ENCODE measurements around the gene TBC1D3I. TPM values are rescaled to one million over a fixed set of nuclear protein-coding genes. Genes with fewer than 3 reads are reported as not detected.

The TBC1D3I gene
- total and polyA plus RNA-seq, 2 of the 13 experiments (the other 11 are each of a cell fraction or from before 2014, with no cell fraction given), result 0.15 to 0.53 TPM

DNA sequence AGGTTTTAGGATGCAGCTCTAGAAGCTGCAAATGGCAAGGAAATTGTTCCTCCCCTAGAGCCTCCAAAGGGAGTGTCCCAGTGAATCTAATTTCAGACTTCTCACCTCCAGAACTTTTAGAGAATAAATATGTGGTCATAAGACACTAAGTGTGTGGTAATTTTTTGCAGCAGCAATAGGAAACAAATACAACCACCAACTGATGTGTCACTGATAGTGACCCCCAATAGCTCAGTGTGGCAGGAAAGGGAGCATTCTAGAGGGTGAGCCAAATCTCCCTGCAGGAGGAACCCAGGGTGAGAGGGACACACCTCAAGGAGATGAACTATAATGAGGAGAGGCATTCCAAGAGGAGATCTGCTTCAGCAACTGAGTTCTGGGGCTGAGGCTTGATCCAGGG, 49.5 kb downstream of the TBC1D3I start:
- Histone ChIP-seq H3K9me3 (ENCODE audit: low read length) (no peaks in the 10 kb centered on the region), H3K4me2 (ENCODE audit: low read depth, low read length) (no peak overlapping the region), H3K27me3 (ENCODE audit: control insufficient read depth in 1 of 2, insufficient read depth in 2 of 2, low read length in 2 of 2) (peaks cover 2 to 18% of the 10 kb centered on the region in 2 experiments; a peak in 4 of 5 replicates), H3K79me2 (ENCODE audit: insufficient read depth, low read length) (no peaks in the 10 kb centered on the region), H2AFZ (ENCODE audit: low read length) (no peak overlapping the region), H3K4me3 (replicated peaks in 1 of 3; ENCODE audit: insufficient read depth in 1 of 3, low read depth in 2 of 3, low read length in 3 of 3) (no peak overlapping the region), H3K9ac (ENCODE audit: insufficient read depth, low read depth, low read length) (no peak overlapping the region), H3K36me3 (replicated peaks in 1 of 2; ENCODE audit: control insufficient read depth in 1 of 2, insufficient read depth in 2 of 2, low read length in 2 of 2) (no peaks in the 10 kb centered on the region), H3K4me1 (ENCODE audit: insufficient read depth, low read length) (no peaks in the 10 kb centered on the region), H3K27ac (ENCODE audit: extremely low read length, insufficient read depth, low read length) (no peak overlapping the region), H4K20me1 (ENCODE audit: insufficient read depth, low read length) (no peaks in the 10 kb centered on the region)
- no peak for DNase-seq (ENCODE audit: low spot score)
- ATAC-seq, result no peak
- no peak for TF ChIP-seq ZNF446 (CRISPR knock-in tag; IDR thresholded peaks at IDR 0.05)
- no peak for TF ChIP-seq ZNF501 (CRISPR knock-in tag; IDR thresholded peaks at IDR 0.05)
- TF ChIP-seq ESRRA (CRISPR knock-in tag; IDR thresholded peaks at IDR 0.05; ENCODE audit: low read depth), result no peak
- no peak for TF ChIP-seq RORA (CRISPR knock-in tag; IDR thresholded peaks at IDR 0.05)
- no peak for TF ChIP-seq POLR2AphosphoS2 (IDR thresholded peaks at IDR 0.05; ENCODE audit: low read depth, low read length)
- TF ChIP-seq POGZ (CRISPR knock-in tag; IDR thresholded peaks at IDR 0.05), result no peak
- TF ChIP-seq ZNF761 (CRISPR knock-in tag; conservative IDR thresholded peaks at IDR 0.05), result no peak
- TF ChIP-seq NBN (conservative IDR thresholded peaks at IDR 0.05), result no peak
- no peak for TF ChIP-seq ZNF577 (CRISPR knock-in tag; IDR thresholded peaks at IDR 0.05; ENCODE audit: borderline replicate concordance, low read depth)
- ChIA-PET POLR2A (no interaction called here), CTCF (ENCODE audit: low intra/inter-chr PET ratio, low total read pairs) (no interaction called here)
- no peak for FAIRE-seq
- intact Hi-C loops (cut with micrococcal nuclease; ENCODE audit: unreplicated experiment) (no loop called here), in situ Hi-C loops (cut with HindIII; ENCODE audit: extremely low pct_ligation_motif_present, low pct_unique_long_range_greater_than_20kb) (no loop called here)
- no TSS peak for BruUV-seq (replicated peaks)

DNA sequence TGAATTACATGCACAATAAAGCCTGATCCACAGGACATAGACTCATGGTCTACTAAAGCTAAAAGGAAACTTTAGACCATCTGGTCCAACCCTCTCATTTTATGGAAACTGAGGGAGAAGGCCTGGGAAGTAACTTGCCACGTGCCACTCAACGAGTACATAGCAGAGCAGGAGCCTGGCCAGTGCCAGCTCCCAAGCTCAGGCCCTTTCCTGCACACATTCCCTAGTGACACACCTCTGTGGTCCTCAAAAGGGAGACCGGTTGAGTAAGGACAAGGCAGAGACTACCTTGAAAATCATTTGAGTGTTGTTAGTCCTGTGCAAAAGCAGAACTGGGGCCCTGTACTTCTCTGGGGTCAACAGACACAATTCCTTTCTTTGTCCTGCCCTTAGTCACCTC, 50.7 kb downstream of the TBC1D3I start:
- FAIRE-seq (no peak), ATAC-seq (no peak), DNase-seq (ENCODE audit: low spot score) (no peak)
- Histone ChIP-seq H3K4me1 (ENCODE audit: insufficient read depth, low read length) (no peaks in the 10 kb centered on the region), H3K9me3 (ENCODE audit: low read length) (no peaks in the 10 kb centered on the region), H3K27ac (ENCODE audit: extremely low read length, insufficient read depth, low read length) (no peak overlapping the region), H3K4me2 (ENCODE audit: low read depth, low read length) (no peak overlapping the region), H3K4me3 (replicated peaks in 1 of 3; ENCODE audit: insufficient read depth in 1 of 3, low read depth in 2 of 3, low read length in 3 of 3) (no peak overlapping the region), H3K9ac (ENCODE audit: insufficient read depth, low read depth, low read length) (no peak overlapping the region), H3K36me3 (replicated peaks in 1 of 2; ENCODE audit: control insufficient read depth in 1 of 2, insufficient read depth in 2 of 2, low read length in 2 of 2) (no peaks in the 10 kb centered on the region), H3K27me3 (ENCODE audit: control insufficient read depth in 1 of 2, insufficient read depth in 2 of 2, low read length in 2 of 2) (peaks cover 2 to 18% of the 10 kb centered on the region in 2 experiments; a peak in 4 of 5 replicates), H4K20me1 (ENCODE audit: insufficient read depth, low read length) (no peaks in the 10 kb centered on the region), H2AFZ (ENCODE audit: low read length) (no peak overlapping the region), H3K79me2 (ENCODE audit: insufficient read depth, low read length) (no peaks in the 10 kb centered on the region)
- BruUV-seq (replicated peaks), result no TSS peak
- POLR2A ChIA-PET, result no interaction called here
- intact Hi-C loops (cut with micrococcal nuclease; ENCODE audit: unreplicated experiment) (no loop called here), in situ Hi-C loops (cut with HindIII; ENCODE audit: extremely low pct_ligation_motif_present, low pct_unique_long_range_greater_than_20kb) (no loop called here)
- 9% methylated on average over 3 of the region's 3 CpGs for WGBS (ENCODE audit: low lambda C conversion rate)
- CTCF ChIA-PET (ENCODE audit: low intra/inter-chr PET ratio, low total read pairs), result no interaction called here
- TF ChIP-seq, protein P1, sequence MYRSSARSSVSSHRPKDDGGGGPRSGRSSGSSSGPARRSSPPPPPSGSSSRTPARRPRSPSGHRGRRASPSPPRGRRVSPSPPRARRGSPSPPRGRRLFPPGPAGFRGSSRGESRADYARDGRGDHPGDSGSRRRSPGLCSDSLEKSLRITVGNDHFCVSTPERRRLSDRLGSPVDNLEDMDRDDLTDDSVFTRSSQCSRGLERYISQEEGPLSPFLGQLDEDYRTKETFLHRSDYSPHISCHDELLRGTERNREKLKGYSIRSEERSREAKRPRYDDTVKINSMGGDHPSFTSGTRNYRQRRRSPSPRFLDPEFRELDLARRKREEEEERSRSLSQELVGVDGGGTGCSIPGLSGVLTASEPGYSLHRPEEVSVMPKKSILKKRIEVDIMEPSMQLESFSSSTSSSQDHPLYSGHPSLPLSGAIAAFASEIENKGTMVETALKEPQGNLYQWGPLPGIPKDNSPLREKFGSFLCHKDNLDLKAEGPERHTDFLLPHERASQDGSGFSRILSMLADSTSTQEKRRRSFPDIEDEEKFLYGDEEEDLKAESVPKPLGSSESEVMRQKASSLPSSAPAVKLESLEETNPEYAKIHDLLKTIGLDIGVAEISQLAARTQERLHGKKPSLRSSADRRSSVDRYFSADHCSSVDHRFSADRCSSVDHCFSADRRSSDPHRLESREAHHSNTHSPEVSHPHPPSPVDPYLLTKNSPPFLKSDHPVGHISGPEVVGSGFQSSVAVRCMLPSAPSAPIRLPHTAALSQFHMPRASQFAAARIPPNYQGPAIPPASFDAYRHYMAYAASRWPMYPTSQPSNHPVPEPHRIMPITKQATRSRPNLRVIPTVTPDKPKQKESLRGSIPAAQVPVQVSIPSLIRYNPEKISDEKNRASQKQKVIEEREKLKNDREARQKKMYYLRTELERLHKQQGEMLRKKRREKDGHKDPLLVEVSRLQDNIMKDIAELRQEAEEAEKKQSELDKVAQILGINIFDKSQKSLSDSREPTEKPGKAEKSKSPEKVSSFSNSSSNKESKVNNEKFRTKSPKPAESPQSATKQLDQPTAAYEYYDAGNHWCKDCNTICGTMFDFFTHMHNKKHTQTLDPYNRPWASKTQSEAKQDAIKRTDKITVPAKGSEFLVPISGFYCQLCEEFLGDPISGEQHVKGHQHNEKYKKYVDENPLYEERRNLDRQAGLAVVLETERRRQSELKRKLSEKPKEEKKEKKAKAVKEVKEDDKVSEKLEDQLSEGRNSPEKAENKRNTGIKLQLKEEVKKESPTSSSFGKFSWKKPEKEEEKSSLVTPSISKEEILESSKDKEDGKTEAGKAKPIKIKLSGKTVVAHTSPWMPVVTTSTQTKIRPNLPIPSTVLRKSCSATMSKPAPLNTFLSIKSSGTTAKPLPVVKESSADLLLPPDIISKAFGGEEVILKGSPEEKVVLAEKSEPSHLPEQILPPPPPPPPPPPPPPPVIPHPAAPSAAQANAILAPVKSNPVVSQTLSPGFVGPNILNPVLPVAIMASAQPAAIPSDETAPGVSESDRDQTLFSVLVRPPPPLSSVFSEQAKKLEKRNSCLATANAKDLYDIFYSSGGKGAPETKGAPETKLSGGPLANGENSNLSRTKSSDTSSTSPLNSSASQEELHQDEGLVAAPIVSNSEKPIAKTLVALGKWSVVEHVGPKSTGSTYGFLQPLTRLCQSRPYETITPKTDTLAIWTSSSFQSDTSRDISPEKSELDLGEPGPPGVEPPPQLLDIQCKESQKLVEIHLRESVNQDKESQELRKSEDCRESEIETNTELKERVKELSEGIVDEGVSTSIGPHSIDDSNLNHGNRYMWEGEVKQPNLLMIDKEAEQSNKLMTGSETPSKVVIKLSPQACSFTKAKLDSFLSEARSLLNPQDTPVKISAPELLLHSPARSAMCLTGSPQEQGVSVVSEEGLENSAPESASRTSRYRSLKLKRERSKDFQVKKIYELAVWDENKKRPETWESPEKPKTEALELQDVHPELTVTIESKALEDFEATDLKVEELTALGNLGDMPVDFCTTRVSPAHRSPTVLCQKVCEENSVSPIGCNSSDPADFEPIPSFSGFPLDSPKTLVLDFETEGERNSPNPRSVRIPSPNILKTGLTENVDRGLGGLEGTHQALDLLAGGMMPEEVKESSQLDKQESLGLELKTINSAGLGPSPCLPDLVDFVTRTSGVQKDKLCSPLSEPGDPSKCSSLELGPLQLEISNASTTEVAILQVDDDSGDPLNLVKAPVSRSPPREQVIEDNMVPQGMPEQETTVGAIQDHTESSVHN (CRISPR knock-in tag; IDR thresholded peaks at IDR 0.05), result no peak
- TF ChIP-seq ZNF354B (CRISPR knock-in tag; IDR thresholded peaks at IDR 0.05) (no peak), ZNF567 (CRISPR knock-in tag; IDR thresholded peaks at IDR 0.05; ENCODE audit: borderline replicate concordance) (no peak)
